KOPT-K1 (cell line): ENCODE measurements around the gene ST8SIA6.
"Not testable (repeated sequence)": the region's sequence is repeated elsewhere in the genome, so short reads cannot be mapped to it uniquely, and the experiment has no call there.

Source experiments
- H3K27ac ChIP-seq: fragments of 200-600 bp; sonication (generic); 2 replicates; pipeline ENCODE4 v1.5.1; 2016; ENCODE audit warnings: antibody characterized with exemption, mild to moderate bottlenecking, low read depth, low read length; ENCODE audit not compliant: poor library complexity, severe bottlenecking
- H3K36me3 ChIP-seq: fragments of 200-600 bp; sonication (generic); 2 replicates; pipeline ENCODE4 v1.5.1; 2017; ENCODE audit warnings: antibody characterized with exemption, mild to moderate bottlenecking, low read length, moderate library complexity; ENCODE audit not compliant: insufficient read depth
- H3K9me3 ChIP-seq: fragments of 200-600 bp; sonication (generic); 2 replicates; pipeline ENCODE4 v1.5.1; 2017; ENCODE audit warnings: antibody characterized with exemption, low read length, mild to moderate bottlenecking; ENCODE audit not compliant: insufficient read depth, poor library complexity, severe bottlenecking

Gene ST8SIA6

GRCh38 chr10:17443707-17444387 is 10.5 kb downstream of the ST8SIA6 start:
- no peaks in the 10 kb centered on the region for H3K36me3 ChIP-seq
- no peak overlapping the region for H3K27ac ChIP-seq
- no peaks in the 10 kb centered on the region for H3K9me3 ChIP-seq

- Histone ChIP-seq H3K36me3 (no peaks in the 10 kb centered on the region), H3K9me3 (no peaks in the 10 kb centered on the region), H3K27ac (no peak overlapping the region)
These were observed 15.8 kb downstream of the ST8SIA6 start for GRCh38 chr10:17438583-17438982.

GRCh38 chr10:17436578-17436977 is 17.8 kb downstream of the ST8SIA6 start:
- not testable (repeated sequence) for H3K36me3 ChIP-seq, H3K27ac ChIP-seq, H3K9me3 ChIP-seq

- Histone ChIP-seq H3K27ac (no peak overlapping the region), H3K36me3 (no peaks in the 10 kb centered on the region), H3K9me3 (no peaks in the 10 kb centered on the region)
These were observed 18.4 kb downstream of the ST8SIA6 start for GRCh38 chr10:17435953-17436352.

- H3K27ac ChIP-seq, result no peak overlapping the region
- no peaks in the 10 kb centered on the region for H3K36me3 ChIP-seq
- H3K9me3 ChIP-seq, result no peaks in the 10 kb centered on the region
These were observed 19.2 kb downstream of the ST8SIA6 start for GRCh38 chr10:17435187-17435586.

- H3K27ac ChIP-seq, result no peak overlapping the region
- no peaks in the 10 kb centered on the region for H3K9me3 ChIP-seq
- no peaks in the 10 kb centered on the region for H3K36me3 ChIP-seq
These were observed 21.7 kb downstream of the ST8SIA6 start for GRCh38 chr10:17432723-17433122.

GRCh38 chr10:17431871-17432311 is 22.5 kb downstream of the ST8SIA6 start:
- no peaks in the 10 kb centered on the region for H3K36me3 ChIP-seq
- H3K27ac ChIP-seq, result no peak overlapping the region
- H3K9me3 ChIP-seq, result no peaks in the 10 kb centered on the region

- H3K36me3 ChIP-seq, result no peaks in the 10 kb centered on the region
- H3K27ac ChIP-seq, result no peak overlapping the region
- no peaks in the 10 kb centered on the region for H3K9me3 ChIP-seq
These were observed 23.6 kb downstream of the ST8SIA6 start for GRCh38 chr10:17430647-17431355.

- Histone ChIP-seq H3K9me3 (no peaks in the 10 kb centered on the region), H3K27ac (no peak overlapping the region), H3K36me3 (no peaks in the 10 kb centered on the region)
These were observed 24.9 kb downstream of the ST8SIA6 start for GRCh38 chr10:17429490-17429889.

- Histone ChIP-seq H3K27ac (no peak overlapping the region), H3K36me3 (no peaks in the 10 kb centered on the region), H3K9me3 (no peaks in the 10 kb centered on the region)
These were observed 25.9 kb downstream of the ST8SIA6 start for GRCh38 chr10:17428351-17429097.

- Histone ChIP-seq H3K27ac (no peak overlapping the region), H3K36me3 (no peaks in the 10 kb centered on the region)
These were observed 26.6 kb downstream of the ST8SIA6 start for GRCh38 chr10:17427666-17428350.

GRCh38 chr10:17427201-17427600 is 27.2 kb downstream of the ST8SIA6 start:
- H3K9me3 ChIP-seq, result no peaks in the 10 kb centered on the region
- no peaks in the 10 kb centered on the region for H3K36me3 ChIP-seq
- no peak overlapping the region for H3K27ac ChIP-seq

More at GRCh38 chr10:17427666-17428350, 26.6 kb downstream of the ST8SIA6 start:
- no peaks in the 10 kb centered on the region for H3K9me3 ChIP-seq

GRCh38 chr10:17426263-17426750 is 28.1 kb downstream of the ST8SIA6 start:
- H3K9me3 ChIP-seq, result no peaks in the 10 kb centered on the region
- H3K36me3 ChIP-seq, result no peaks in the 10 kb centered on the region
- no peak overlapping the region for H3K27ac ChIP-seq

- H3K9me3 ChIP-seq, result no peaks in the 10 kb centered on the region
- H3K36me3 ChIP-seq, result no peaks in the 10 kb centered on the region
- H3K27ac ChIP-seq, result no peak overlapping the region
These were observed 28.7 kb downstream of the ST8SIA6 start for GRCh38 chr10:17425584-17426262.
